IMR-90 (cell line): Measurements from ENCODE around the gene PDE4C.

ENCODE experiments used
- CHD1 ChIP-seq: IDR thresholded peaks from 2 replicates; pipeline ENCODE4 v1.6.1; 2012; ENCODE audit warnings: low read depth, low read length, improper control_type of control experiment
- CTCF ChIP-seq: conservative IDR thresholded peaks from 2 replicates; pipeline ENCODE4 v1.5.1; 2012; ENCODE audit warnings: mild to moderate bottlenecking, low read depth, low read length, improper control_type of control experiment
- MAFK ChIP-seq: IDR thresholded peaks from 2 replicates; pipeline ENCODE4 v1.6.1; 2012; ENCODE audit warnings: low read depth, low read length, improper control_type of control experiment
- MAZ ChIP-seq: IDR thresholded peaks from 2 replicates; pipeline ENCODE4 v1.6.1; 2012; ENCODE audit warnings: low read depth, mild to moderate bottlenecking, low read length, improper control_type of control experiment, moderate library complexity, borderline replicate concordance
- POLR2A ChIP-seq: IDR thresholded peaks from 2 replicates; pipeline ENCODE4 v1.6.1; 2012; ENCODE audit warnings: mild to moderate bottlenecking, low read depth, low read length
- RAD21 ChIP-seq: IDR thresholded peaks from 2 replicates; pipeline ENCODE4 v1.6.1; 2012; ENCODE audit warnings: low read length, improper control_type of control experiment
- USF2 ChIP-seq: fragments of 150-350 bp; IDR thresholded peaks from 2 replicates; pipeline ENCODE4 v1.6.1; 2017; ENCODE audit warnings: mild to moderate bottlenecking, antibody characterized with exemption, low read length, low read depth

GRCh38 chr19:18220632-18221275, 5.5 kb downstream of the PDE4C start:
- TF ChIP-seq CTCF = no peak
- TF ChIP-seq MAFK = no peak
- no peak for TF ChIP-seq POLR2A
- TF ChIP-seq USF2 = no peak
- TF ChIP-seq RAD21 = no peak
- no peak for TF ChIP-seq MAZ
- TF ChIP-seq CHD1 = no peak
